Skeletal muscle tissue (tissue), 4 donors: ENCODE data around the gene MYO3B. TPM values are rescaled to one million over a fixed set of nuclear protein-coding genes. Genes with fewer than 3 reads are reported as not detected.

Source experiments
- H3K27ac ChIP-seq: one replicate; pipeline ENCODE4 v1.7.0; 2013; ENCODE audit warnings: mild to moderate bottlenecking, low read depth, low read length, inconsistent platforms
- H3K27me3 ChIP-seq, 3 donors: one replicate each; pipeline ENCODE4 v1.7.0; 2013; ENCODE audit warnings: low read length in 3 of 3; ENCODE audit not compliant: control insufficient read depth in 3 of 3, insufficient read depth in 3 of 3
- H3K36me3 ChIP-seq, 3 donors: one replicate each; pipeline ENCODE4 v1.7.0; 2013; ENCODE audit warnings: low read length in 3 of 3; ENCODE audit not compliant: control insufficient read depth in 3 of 3, insufficient read depth in 3 of 3
- H3K4me1 ChIP-seq, 3 donors: one replicate each; pipeline ENCODE4 v1.7.0; 2013; ENCODE audit warnings: low read length in 3 of 3, mild to moderate bottlenecking in 3 of 3; ENCODE audit not compliant: control insufficient read depth in 3 of 3, insufficient read depth in 3 of 3
- H3K4me3 ChIP-seq, 3 donors: one replicate each; pipeline ENCODE4 v1.7.0; 2013; ENCODE audit warnings: low read length in 3 of 3
- H3K9ac ChIP-seq, 3 donors: one replicate each; pipeline ENCODE4 v1.7.0; 2013; ENCODE audit warnings: low read length in 3 of 3, mild to moderate bottlenecking in 3 of 3, moderate library complexity in 2 of 3, low read depth in 1 of 3
- H3K9me3 ChIP-seq, 3 donors: one replicate each; pipeline ENCODE4 v1.7.0; 2013; ENCODE audit warnings: low read length in 3 of 3; ENCODE audit not compliant: control insufficient read depth in 3 of 3
- total RNA-seq: library from RNA; depleted of rRNA; stranded (reverse); fragments of >200 nt; gene quantifications from one replicate; pipeline ENCODE4 v1.2.3, GENCODE V29; 2014
- donor health status: Osteomylitis.

The MYO3B gene
- total RNA-seq, 1 donor from 2014 or later, result under 0.01 TPM

DNA sequence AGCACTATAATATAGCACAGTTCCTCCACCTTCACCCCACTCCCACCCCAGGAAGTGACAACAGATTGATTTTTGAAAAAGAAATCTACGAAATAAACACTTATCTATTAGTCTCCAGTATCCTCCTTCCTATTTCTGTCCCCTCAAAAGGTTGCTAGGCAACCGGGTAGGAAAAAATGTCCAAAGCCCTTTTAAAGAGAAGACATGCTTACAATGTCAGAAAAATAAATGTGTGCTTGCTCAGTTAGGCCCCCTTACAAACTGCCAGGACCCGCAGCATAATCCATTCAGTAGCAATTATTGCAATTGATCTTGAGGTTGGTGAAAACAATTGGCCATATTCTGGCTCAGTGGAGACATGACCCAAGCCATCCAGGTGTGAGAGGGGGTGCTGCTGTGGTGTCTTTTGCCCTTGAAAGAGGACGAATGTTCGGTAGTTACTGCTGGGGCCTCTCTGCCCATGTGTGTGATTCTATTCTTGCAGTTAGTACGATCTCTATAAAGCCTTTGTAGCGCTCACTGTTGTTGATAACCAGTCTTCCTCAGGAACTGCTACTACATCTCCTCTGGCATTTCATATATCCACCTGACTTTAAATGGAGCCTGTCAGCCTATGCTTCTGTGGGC, 144.3 kb downstream of the MYO3B start:
- no peak overlapping the region for H3K27ac ChIP-seq

DNA sequence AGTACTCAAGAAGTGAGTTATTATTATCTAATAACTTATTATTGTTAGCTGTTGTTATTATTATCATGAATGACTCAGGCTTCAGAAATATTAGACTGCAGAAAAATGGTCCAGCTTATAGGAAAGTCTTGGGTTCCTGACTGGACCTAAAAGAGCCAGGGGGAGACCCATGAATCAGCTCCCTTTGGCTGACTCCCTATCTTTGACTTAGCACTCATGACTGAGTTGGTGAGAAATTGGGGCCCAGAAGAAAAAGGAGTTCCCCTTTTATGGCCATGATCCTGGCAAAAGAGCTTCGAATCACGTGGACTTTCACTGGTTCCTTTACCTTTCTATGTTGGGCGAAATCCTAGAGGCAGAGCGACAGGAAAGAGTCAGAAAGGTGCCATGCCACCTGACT, 145.8 kb downstream of the MYO3B start:
- no peak overlapping the region for H3K27ac ChIP-seq
- H3K4me3 ChIP-seq, result no peak overlapping the region
- H3K9ac ChIP-seq, result no peak overlapping the region
- no peaks in the 10 kb centered on the region for H3K9me3 ChIP-seq
- no peaks in the 10 kb centered on the region for H3K27me3 ChIP-seq
- H3K4me1 ChIP-seq, result no peaks in the 10 kb centered on the region
- H3K36me3 ChIP-seq, result no peaks in the 10 kb centered on the region

More for the DNA sequence above, 144.3 kb downstream of the MYO3B start:
- H3K4me1 ChIP-seq, result no peaks in the 10 kb centered on the region
- no peaks in the 10 kb centered on the region for H3K36me3 ChIP-seq
- no peaks in the 10 kb centered on the region for H3K27me3 ChIP-seq
- H3K9me3 ChIP-seq, result no peaks in the 10 kb centered on the region
- H3K9ac ChIP-seq, result no peak overlapping the region
- H3K4me3 ChIP-seq, result no peak overlapping the region

- no peaks in the 10 kb centered on the region for H3K27me3 ChIP-seq
- no peaks in the 10 kb centered on the region for H3K9me3 ChIP-seq
- H3K27ac ChIP-seq, result no peak overlapping the region
- H3K4me3 ChIP-seq, result no peak overlapping the region
- H3K4me1 ChIP-seq, result no peaks in the 10 kb centered on the region
- H3K36me3 ChIP-seq, result no peaks in the 10 kb centered on the region
- H3K9ac ChIP-seq, result no peak overlapping the region
Measured at GRCh38 chr2:170324640-170325046, 146.7 kb downstream of the MYO3B start.

GRCh38 chr2:170330881-170331280, 152.9 kb downstream of the MYO3B start:
- Histone ChIP-seq H3K4me3 (no peak overlapping the region), H3K9me3 (no peaks in the 10 kb centered on the region), H3K9ac (no peak overlapping the region), H3K27me3 (no peaks in the 10 kb centered on the region), H3K36me3 (no peaks in the 10 kb centered on the region), H3K4me1 (no peaks in the 10 kb centered on the region), H3K27ac (no peak overlapping the region)

DNA sequence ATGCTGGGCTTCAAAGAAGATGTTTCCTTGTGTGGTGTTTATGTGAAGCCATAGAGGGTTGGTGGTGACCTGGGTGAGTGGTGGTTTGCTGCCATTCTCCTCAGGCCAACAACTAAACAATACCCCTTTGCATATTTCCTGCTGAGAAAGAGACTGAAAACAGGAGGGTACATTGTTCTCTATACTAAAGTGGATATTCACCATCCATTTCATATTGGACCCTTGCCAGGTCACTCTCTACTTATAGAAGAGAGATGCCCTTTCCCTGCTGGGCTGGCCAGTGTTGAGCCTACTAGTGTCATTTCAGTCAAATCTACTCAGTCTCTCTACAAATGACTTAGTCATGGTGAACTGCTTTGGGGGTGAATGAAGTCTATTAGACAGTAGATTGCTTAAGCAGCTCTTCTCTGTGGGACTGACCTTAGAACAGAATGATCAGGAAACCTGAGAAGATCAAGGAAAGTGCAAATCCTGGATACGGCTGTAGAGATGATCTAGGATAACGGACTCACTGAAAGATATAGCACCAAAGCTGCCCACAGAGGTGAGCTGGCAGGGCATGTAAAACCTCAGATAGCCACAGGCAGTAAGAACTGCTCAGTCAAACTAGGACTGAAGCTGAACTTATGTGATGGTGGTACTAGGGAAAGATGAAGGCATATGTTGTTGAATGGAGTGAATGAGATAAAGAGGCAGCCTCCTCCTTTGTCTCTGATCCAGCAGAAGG, 154.9 kb downstream of the MYO3B start:
- no peak overlapping the region for H3K9ac ChIP-seq
- H3K27ac ChIP-seq, result no peak overlapping the region
- no peak overlapping the region for H3K4me3 ChIP-seq
- H3K9me3 ChIP-seq, result no peaks in the 10 kb centered on the region
- no peaks in the 10 kb centered on the region for H3K36me3 ChIP-seq
- H3K27me3 ChIP-seq, result no peaks in the 10 kb centered on the region
- H3K4me1 ChIP-seq, result no peaks in the 10 kb centered on the region

GRCh38 chr2:170335351-170335750, 157.4 kb downstream of the MYO3B start:
- H3K4me1 ChIP-seq, result no peaks in the 10 kb centered on the region
- no peak overlapping the region for H3K4me3 ChIP-seq
- no peaks in the 10 kb centered on the region for H3K36me3 ChIP-seq
- no peak overlapping the region for H3K27ac ChIP-seq
- no peaks in the 10 kb centered on the region for H3K27me3 ChIP-seq
- H3K9me3 ChIP-seq, result no peaks in the 10 kb centered on the region
- H3K9ac ChIP-seq, result no peak overlapping the region

- Histone ChIP-seq H3K9me3 (no peaks in the 10 kb centered on the region), H3K27ac (no peak overlapping the region), H3K9ac (no peak overlapping the region), H3K4me3 (no peak overlapping the region), H3K27me3 (no peaks in the 10 kb centered on the region), H3K36me3 (no peaks in the 10 kb centered on the region), H3K4me1 (no peaks in the 10 kb centered on the region)
Measured at GRCh38 chr2:170336408-170336807, 158.5 kb downstream of the MYO3B start.

DNA sequence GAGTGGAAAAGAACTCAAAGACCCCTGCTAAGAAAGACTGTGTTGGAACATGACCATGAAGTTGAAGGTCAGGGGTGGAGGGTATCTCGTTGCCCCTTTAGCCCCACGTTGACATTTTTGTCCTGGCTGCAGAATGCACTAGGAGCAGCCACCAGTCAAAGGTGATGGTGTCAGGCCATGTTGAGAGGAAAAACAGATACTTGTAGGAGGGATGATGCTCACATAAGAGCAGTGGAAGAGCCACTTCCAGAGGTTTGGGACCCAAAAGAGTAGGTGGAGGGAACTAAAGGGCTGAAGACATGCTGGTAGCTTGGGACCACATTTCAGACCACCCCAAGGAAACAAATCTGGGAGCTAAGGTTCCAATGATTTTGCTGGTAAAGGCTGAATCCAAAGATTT, 159.0 kb downstream of the MYO3B start:
- Histone ChIP-seq H3K36me3 (no peaks in the 10 kb centered on the region), H3K27me3 (no peaks in the 10 kb centered on the region), H3K4me1 (no peaks in the 10 kb centered on the region), H3K27ac (no peak overlapping the region), H3K9ac (no peak overlapping the region), H3K4me3 (no peak overlapping the region), H3K9me3 (no peaks in the 10 kb centered on the region)

GRCh38 chr2:170339322-170339721, 161.4 kb downstream of the MYO3B start:
- H3K27me3 ChIP-seq, result no peaks in the 10 kb centered on the region
- H3K4me1 ChIP-seq, result no peaks in the 10 kb centered on the region
- H3K27ac ChIP-seq, result no peak overlapping the region
- H3K9ac ChIP-seq, result no peak overlapping the region
- no peaks in the 10 kb centered on the region for H3K36me3 ChIP-seq
- no peak overlapping the region for H3K4me3 ChIP-seq
- no peaks in the 10 kb centered on the region for H3K9me3 ChIP-seq

DNA sequence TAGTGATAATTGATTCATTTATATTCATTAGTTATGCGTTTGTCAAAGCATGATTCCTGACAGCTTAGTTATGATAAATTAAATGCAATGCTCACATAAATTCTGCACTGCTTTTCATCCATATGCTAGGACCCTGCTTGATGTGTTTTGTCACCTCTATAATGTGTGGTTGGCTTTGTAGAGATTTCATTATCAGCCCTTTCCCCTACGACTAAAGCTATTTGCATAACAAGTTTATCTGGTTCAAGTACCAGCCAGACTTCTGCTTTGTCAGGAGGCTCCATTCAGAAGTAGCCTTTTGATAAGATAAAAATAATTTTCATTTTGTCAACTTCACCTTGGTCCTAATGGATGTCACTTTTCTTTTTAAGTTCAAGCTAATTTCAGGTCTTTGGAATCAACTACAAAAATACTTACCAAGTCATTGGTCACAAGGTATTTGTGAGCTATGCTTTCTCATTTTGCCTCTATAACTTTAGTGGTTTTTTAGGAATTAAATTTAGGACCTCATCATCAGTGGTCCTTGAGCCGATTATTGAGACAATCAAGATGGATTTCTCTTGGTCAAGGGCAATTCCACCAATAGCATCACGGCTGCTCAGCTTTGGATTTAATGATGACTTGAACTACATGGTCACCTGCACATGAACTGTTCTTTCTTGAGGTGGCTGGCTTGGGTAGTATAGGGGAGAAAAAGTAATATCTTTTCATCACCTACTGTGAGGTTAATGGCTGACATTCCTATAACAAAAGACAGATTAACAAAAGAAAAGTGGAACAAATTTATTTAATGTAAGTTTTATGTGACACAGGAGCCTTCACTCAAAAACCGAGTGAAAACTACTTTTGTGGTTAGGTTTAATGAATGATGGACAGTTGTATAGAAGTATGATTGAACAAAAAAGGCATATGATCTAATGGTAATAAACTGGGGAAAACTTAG, 162.1 kb downstream of the MYO3B start:
- Histone ChIP-seq H3K27me3 (no peaks in the 10 kb centered on the region), H3K9ac (no peak overlapping the region), H3K4me3 (no peak overlapping the region), H3K36me3 (no peaks in the 10 kb centered on the region), H3K9me3 (no peaks in the 10 kb centered on the region), H3K27ac (no peak overlapping the region), H3K4me1 (no peaks in the 10 kb centered on the region)
